Right cardiac atrium (tissue), 5 donors: ENCODE measurements around the gene ETV6. TPM values are rescaled to one million over a fixed set of nuclear protein-coding genes. Genes with fewer than 3 reads are reported as not detected.
A peak's percentile ranks its signal among the peaks of the same experiment; 100 is the strongest.

Experiments used
- ATAC-seq, 2 donors: fragments of 200-7000 bp; cut with Tn5 transposase; one replicate each; pipeline versions ENCODE4 v1.8.0 to v1.9.1; 2020; ENCODE audit warnings: moderate library complexity in 2 of 2, mild to moderate bottlenecking in 1 of 2
- DNase-seq, 3 donors: peaks; one replicate each; pipeline ENCODE4 v3.0.0-alpha.2; 2020
- H3K27ac ChIP-seq: one replicate; pipeline ENCODE4 v1.5.1; 2013; ENCODE audit warnings: mild to moderate bottlenecking, low read length, control low read depth, moderate library complexity
- H3K27me3 ChIP-seq: one replicate; pipeline ENCODE4 v1.6.1; 2013; ENCODE audit not compliant: control insufficient read depth, insufficient read depth
- H3K4me1 ChIP-seq: one replicate; pipeline ENCODE4 v1.6.1; 2013; ENCODE audit warnings: low read length; ENCODE audit not compliant: control insufficient read depth, insufficient read depth
- H3K4me3 ChIP-seq: one replicate; pipeline ENCODE4 v1.5.1; 2013; ENCODE audit warnings: low read length, control low read depth
- H3K9me3 ChIP-seq: one replicate; pipeline ENCODE4 v1.6.1; 2013; ENCODE audit warnings: low read length; ENCODE audit not compliant: control insufficient read depth
- WGBS: extraction: QIAGEN DNeasy Blood & Tissue Kit; methylation state at CpG from one replicate; pipeline ENCODE4 v1.1.7; 2013; 5-methylcytosine and 5-hydroxymethylcytosine counted together
- intact Hi-C, 4 donors: fragments of 100-400 bp; cut with DNase I; formaldehyde crosslinking; loops; one replicate each; pipeline versions ENCODE4 v1.11.0 to v1.14.0; 2022 to 2023
- polyA plus RNA-seq: library from polyadenylated mRNA; stranded (reverse); fragments of 200-250 nt; gene quantifications from one replicate; pipeline ENCODE4 v1.2.3, GENCODE V29; 2013
- total RNA-seq, 4 donors: library from RNA; stranded (reverse); fragmentation: NEBNext Ultra II Directional; extraction: Animal tissue kit (Norgen Biotek cat#: 25700); gene quantifications; one replicate each; pipeline ENCODE4 v1.2.1, GENCODE V29; 2021
- donor health status: healthy with polysubstance abuse.
- donor health status: DM: no; HTN: yes; CAD: no.
- donor health status: DM: no; HTN: no; CAD: no.
- donor health status: DM: no; HTN: yes; CAD: no; lungs with severe emphysema.
- donor health status: DM: yes; HTN: yes; CAD: no.

The ETV6 gene
- total and polyA plus RNA-seq, 5 donors: 2.9 to 31.4 (median 11.7) TPM

DNA sequence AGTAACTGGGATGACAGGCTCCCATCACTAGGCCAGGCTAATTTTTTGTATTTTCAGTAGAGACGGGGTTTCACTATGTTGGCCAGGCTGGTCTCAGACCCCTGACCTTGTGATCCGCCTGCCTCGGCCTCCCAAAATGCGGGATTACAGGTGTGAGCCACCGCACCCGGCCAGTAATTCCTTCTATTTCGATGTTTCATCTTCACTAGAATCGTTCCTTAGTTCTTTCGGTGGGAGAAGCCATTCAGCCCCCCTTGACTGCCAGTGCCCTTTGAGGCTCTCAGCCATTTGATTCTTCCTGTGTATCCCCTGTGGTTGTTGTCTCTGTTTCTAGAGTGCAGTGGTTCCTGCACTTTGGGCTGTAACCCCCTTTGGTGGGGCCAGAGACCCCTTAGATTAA, 174.1 kb downstream of the ETV6 start:
- intact Hi-C loops: no loop called here
- Histone ChIP-seq H3K27me3 (no peaks in the 10 kb centered on the region), H3K9me3 (no peaks in the 10 kb centered on the region), H3K4me3 (no peak overlapping the region), H3K27ac (no peak overlapping the region), H3K4me1 (peaks cover 8% of the 10 kb centered on the region)
- 95% methylated on average over 9 of the region's 9 CpGs for WGBS
- ATAC-seq: no peak
- no peak for DNase-seq

- ATAC-seq: no peak
- H3K27ac ChIP-seq: no peak overlapping the region
Measured at GRCh38 chr12:11824069-11824468, 174.6 kb downstream of the ETV6 start.

DNA sequence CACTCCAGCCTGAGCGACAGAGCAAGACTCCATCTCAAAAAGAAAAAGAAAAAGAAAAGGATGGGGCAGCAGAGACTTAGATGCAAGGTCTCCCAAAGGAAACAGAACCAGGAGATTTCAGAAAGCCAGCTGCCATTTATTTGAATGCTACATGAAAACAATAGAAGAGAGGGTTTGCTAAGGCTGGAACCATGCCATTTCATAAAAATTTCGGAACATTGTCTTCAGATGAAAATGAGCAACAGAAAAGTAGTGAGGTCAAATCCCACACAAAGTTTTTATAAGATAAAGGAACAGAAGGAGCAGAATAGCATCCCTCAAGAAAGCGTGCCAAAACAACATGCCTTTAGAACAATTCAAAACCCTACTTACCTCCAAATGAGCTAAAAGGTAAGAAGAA, 175.3 kb downstream of the ETV6 start:
- Histone ChIP-seq H3K4me1 (peaks cover 16% of the 10 kb centered on the region), H3K27ac (no peak overlapping the region), H3K27me3 (no peaks in the 10 kb centered on the region), H3K4me3 (no peak overlapping the region), H3K9me3 (no peaks in the 10 kb centered on the region)
- 71% methylated on average over 3 of the region's 3 CpGs for WGBS
- ATAC-seq (no peak), DNase-seq (no peak)
- intact Hi-C loops: no loop called here

More at GRCh38 chr12:11824069-11824468, 174.6 kb downstream of the ETV6 start:
- Histone ChIP-seq H3K4me1 (peaks cover 12% of the 10 kb centered on the region), H3K9me3 (no peaks in the 10 kb centered on the region), H3K27me3 (no peaks in the 10 kb centered on the region), H3K4me3 (no peak overlapping the region)
- 96% methylated on average over 7 of the region's 7 CpGs for WGBS
- intact Hi-C loops: no loop called here
- DNase-seq: no peak

GRCh38 chr12:11825278-11825677, 175.8 kb downstream of the ETV6 start:
- Histone ChIP-seq H3K4me3 (no peak overlapping the region), H3K27ac (no peak overlapping the region), H3K9me3 (no peaks in the 10 kb centered on the region), H3K27me3 (no peaks in the 10 kb centered on the region), H3K4me1 (peaks cover 21% of the 10 kb centered on the region)
- DNase-seq: no peak
- WGBS: 81% methylated on average over 7 of the region's 7 CpGs
- intact Hi-C loops: no loop called here
- no peak for ATAC-seq

DNA sequence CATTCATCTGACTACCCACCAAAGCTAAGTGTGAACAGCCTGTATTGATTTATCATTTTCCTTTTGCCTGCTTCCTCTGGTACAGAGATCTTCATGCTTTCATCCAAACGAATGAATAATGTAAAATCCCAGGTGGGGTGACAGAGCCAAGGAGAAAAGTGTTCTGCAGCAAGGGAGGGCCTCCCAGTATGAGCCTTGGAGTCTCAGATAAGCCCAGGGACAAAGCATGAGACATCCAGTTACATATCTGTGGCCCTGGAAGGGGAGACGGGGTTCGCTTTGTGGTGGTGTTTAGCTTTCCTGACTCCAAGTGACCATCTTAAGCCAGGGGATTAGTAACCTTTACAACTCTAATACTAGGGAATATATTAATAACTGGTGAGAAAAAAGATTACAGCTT, 177.1 kb downstream of the ETV6 start:
- DNase-seq (no peak), ATAC-seq (no peak)
- WGBS: 76% methylated on average over 3 of the region's 3 CpGs
- Histone ChIP-seq H3K9me3 (no peaks in the 10 kb centered on the region), H3K27ac (no peak overlapping the region), H3K4me3 (no peak overlapping the region), H3K27me3 (no peaks in the 10 kb centered on the region), H3K4me1 (peaks cover 24% of the 10 kb centered on the region)
- intact Hi-C loops: no loop called here

- no peak for ATAC-seq
Measured at GRCh38 chr12:11827091-11828061, 177.9 kb downstream of the ETV6 start.

GRCh38 chr12:11829764-11830194, 180.3 kb downstream of the ETV6 start:
- Histone ChIP-seq H3K4me1 (peaks cover 26% of the 10 kb centered on the region), H3K27ac (peak overlapping the region; percentile 54), H3K27me3 (no peaks in the 10 kb centered on the region), H3K9me3 (no peaks in the 10 kb centered on the region), H3K4me3 (no peak overlapping the region)
- peak; percentile 68 to 74 for ATAC-seq
- peak in 1 of 3 donors; percentile 46 for DNase-seq
- intact Hi-C loops: loop anchor here in 1 of 4 donors (10.0 kb wide), 1 partner anchor 175 kb away; no protein-coding TSS in a partner anchor
- 24% methylated on average over 4 of the region's 4 CpGs for WGBS

More at GRCh38 chr12:11827091-11828061, 177.9 kb downstream of the ETV6 start:
- Histone ChIP-seq H3K9me3 (no peaks in the 10 kb centered on the region), H3K4me3 (no peak overlapping the region), H3K4me1 (peaks cover 24% of the 10 kb centered on the region), H3K27ac (peak overlapping the region; percentile 59), H3K27me3 (no peaks in the 10 kb centered on the region)
- DNase-seq: peak in 2 of 3 donors; percentile 39 to 62
- 62% methylated on average over 17 of the region's 17 CpGs for WGBS
- intact Hi-C loops: no loop called here

DNA sequence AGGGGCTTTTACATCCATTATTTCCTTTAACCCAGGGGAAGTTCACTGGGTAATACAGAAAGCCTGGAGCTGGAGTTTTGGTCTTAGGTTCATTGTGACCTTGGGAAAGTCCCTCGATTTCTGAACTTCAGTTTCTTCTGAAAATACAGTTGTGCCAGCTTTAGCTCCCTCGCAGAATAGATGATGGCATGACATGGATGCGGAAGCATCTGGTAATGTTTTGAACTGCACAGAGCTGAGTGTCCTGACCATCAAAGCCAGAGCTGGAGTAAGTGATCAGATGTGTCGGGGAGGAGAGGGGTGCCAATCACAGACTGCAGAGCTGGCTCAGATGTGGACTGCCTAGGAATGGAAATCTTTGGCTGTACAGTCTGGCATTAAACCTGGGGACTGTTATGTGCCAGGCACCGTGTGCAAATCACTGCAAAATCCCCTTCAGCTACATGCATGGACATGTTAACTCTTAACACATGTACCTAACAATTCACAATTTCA, 180.9 kb downstream of the ETV6 start:
- 51% methylated on average over 5 of the region's 5 CpGs for WGBS
- Histone ChIP-seq H3K9me3 (no peaks in the 10 kb centered on the region), H3K4me3 (no peak overlapping the region), H3K4me1 (peaks cover 26% of the 10 kb centered on the region), H3K27ac (peak overlapping the region; percentile 69), H3K27me3 (no peaks in the 10 kb centered on the region)
- peak; percentile 52 to 62 for ATAC-seq
- intact Hi-C loops: loop anchor here in 1 of 4 donors (10.0 kb wide), 1 partner anchor 176 kb away; no protein-coding TSS in a partner anchor
- DNase-seq: no peak

DNA sequence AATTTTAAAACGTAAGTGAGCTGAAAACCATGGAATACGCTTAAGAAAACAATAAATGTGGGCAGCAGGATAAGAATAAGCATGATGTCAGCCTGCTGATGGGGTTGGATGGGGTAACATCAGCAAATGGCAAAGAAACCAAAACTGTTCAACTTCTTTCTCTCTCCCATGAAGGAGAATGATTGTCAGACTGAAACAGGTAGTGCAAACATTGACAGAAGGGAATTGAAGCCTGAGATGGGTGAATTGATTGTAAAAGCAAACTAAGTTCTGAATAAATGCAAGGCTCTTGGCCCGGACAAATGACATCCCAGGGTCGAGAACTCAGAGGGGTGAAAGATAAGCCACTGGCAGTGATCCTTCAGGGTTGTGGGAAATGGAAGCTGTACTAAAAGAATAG, 182.6 kb downstream of the ETV6 start:
- WGBS: 43% methylated on average over 4 of the region's 4 CpGs
- Histone ChIP-seq H3K27ac (no peak overlapping the region), H3K9me3 (no peaks in the 10 kb centered on the region), H3K4me3 (no peak overlapping the region), H3K4me1 (peaks cover 31% of the 10 kb centered on the region), H3K27me3 (no peaks in the 10 kb centered on the region)
- intact Hi-C loops: loop anchor here in 1 of 4 donors (10.0 kb wide), 1 partner anchor 177 kb away; no protein-coding TSS in a partner anchor
- no peak for DNase-seq
- ATAC-seq: no peak

GRCh38 chr12:11833174-11833895, 183.9 kb downstream of the ETV6 start:
- no peaks in the 10 kb centered on the region for H3K9me3 ChIP-seq
- intact Hi-C loops: loop anchor here in 1 of 4 donors (10.0 kb wide), 1 partner anchor 179 kb away; no protein-coding TSS in a partner anchor
- no peaks in the 10 kb centered on the region for H3K27me3 ChIP-seq
- no peak for DNase-seq
- H3K4me3 ChIP-seq: no peak overlapping the region
- H3K4me1 ChIP-seq: peaks cover 25% of the 10 kb centered on the region
- no peak overlapping the region for H3K27ac ChIP-seq
- ATAC-seq: no peak
- WGBS: 81% methylated on average over 4 of the region's 4 CpGs
